HepG2 (cell line): ENCODE results near the gene ZNF490. TPM values are rescaled to one million over a fixed set of nuclear protein-coding genes. Genes with fewer than 3 reads are reported as not detected.

Experiments
- polyA plus RNA-seq, 8 experiments: library from polyadenylated mRNA; depleted of rRNA in 3 of 8; stranded (reverse) in 7 of 8; unstranded in 1 of 8; fragments of >200 nt; fragmentation: Illumina TruSeq in 4 of 8; extraction: Trizol in 4 of 8; gene quantifications; 2 replicates each; pipeline versions ENCODE4 v1.2.1 to v1.2.3, GENCODE V29; 2011 to 2016; ENCODE audit warnings: low read depth in 4 of 8, missing spikeins in 1 of 8, mixed read lengths in 1 of 8; ENCODE audit not compliant: insufficient read depth in 1 of 8
- total RNA-seq, 5 experiments: library from RNA; depleted of rRNA; stranded (reverse); fragments of >200 nt; fragmentation: Illumina TruSeq; extraction: Trizol; gene quantifications; 2 replicates each; pipeline ENCODE4 v1.2.3, GENCODE V29; 2016; ENCODE audit warnings: low read depth in 1 of 5

Gene ZNF490
- total and polyA plus RNA-seq, 2 of the 13 experiments (the other 11 are each of a cell fraction or from before 2014, with no cell fraction given): 1.3 to 2.9 TPM

Other genes with a start within 250 kb of the ZNF490 start
- gene ZNF442, start 245.1 kb downstream of the ZNF490 start, total RNA-seq (2016; rRNA removed; fragmentation: Illumina TruSeq; extraction: Trizol): 6.0 and 8.6 TPM in 2 replicates
- 0.57 and 1.0 TPM in 2 replicates for gene ZNF442, start 245.1 kb downstream of the ZNF490 start, polyA plus RNA-seq (2011; rRNA removed)
- gene ZNF799, start 209.5 kb downstream of the ZNF490 start, total RNA-seq (2016; rRNA removed; fragmentation: Illumina TruSeq; extraction: Trizol): 17.9 and 27.0 TPM in 2 replicates
- 4.7 and 7.7 TPM in 2 replicates for gene ZNF799, start 209.5 kb downstream of the ZNF490 start, polyA plus RNA-seq (2011; rRNA removed)
- gene ZNF443, start 169.8 kb downstream of the ZNF490 start, total RNA-seq (2016; rRNA removed; fragmentation: Illumina TruSeq; extraction: Trizol): 19.0 and 24.2 TPM in 2 replicates
- gene ZNF443, start 169.8 kb downstream of the ZNF490 start, polyA plus RNA-seq (2011; rRNA removed): 3.5 and 3.6 TPM in 2 replicates
- 3.9 and 4.7 TPM in 2 replicates for gene ZNF709, start 126.0 kb downstream of the ZNF490 start, total RNA-seq (2016; rRNA removed; fragmentation: Illumina TruSeq; extraction: Trizol)
- 1.0 and 1.5 TPM in 2 replicates for gene ZNF709, start 126.0 kb downstream of the ZNF490 start, polyA plus RNA-seq (2011; rRNA removed)
- 11.1 and 11.2 TPM in 2 replicates for gene ZNF564, start 59.3 kb downstream of the ZNF490 start, total RNA-seq (2016; rRNA removed; fragmentation: Illumina TruSeq; extraction: Trizol)
- gene ZNF564, start 59.3 kb downstream of the ZNF490 start, polyA plus RNA-seq (2011; rRNA removed): 2.3 and 2.4 TPM in 2 replicates
- 17.4 and 21.3 TPM in 2 replicates for gene ZNF791, start 107 bp upstream of the ZNF490 start, total RNA-seq (2016; rRNA removed; fragmentation: Illumina TruSeq; extraction: Trizol)
- gene ZNF791, start 107 bp upstream of the ZNF490 start, polyA plus RNA-seq (2011; rRNA removed): 10.1 and 12.8 TPM in 2 replicates
- gene MAN2B1, start 55.9 kb upstream of the ZNF490 start, total RNA-seq (2016; rRNA removed; fragmentation: Illumina TruSeq; extraction: Trizol): 10.8 and 23.8 TPM in 2 replicates
- 23.6 and 31.8 TPM in 2 replicates for gene MAN2B1, start 55.9 kb upstream of the ZNF490 start, polyA plus RNA-seq (2011; rRNA removed)
- 9.9 and 10.7 TPM in 2 replicates for gene WDR83, start 56.0 kb upstream of the ZNF490 start, total RNA-seq (2016; rRNA removed; fragmentation: Illumina TruSeq; extraction: Trizol)
- gene WDR83, start 56.0 kb upstream of the ZNF490 start, polyA plus RNA-seq (2011; rRNA removed): 4.5 and 5.4 TPM in 2 replicates
- gene DHPS, start 71.1 kb upstream of the ZNF490 start, total RNA-seq (2016; rRNA removed; fragmentation: Illumina TruSeq; extraction: Trizol): 34.8 and 43.3 TPM in 2 replicates
- 84.3 and 84.6 TPM in 2 replicates for gene DHPS, start 71.1 kb upstream of the ZNF490 start, polyA plus RNA-seq (2011; rRNA removed)
- not detected in 2 replicates for gene GNG14, start 77.2 kb upstream of the ZNF490 start, total RNA-seq (2016; rRNA removed; fragmentation: Illumina TruSeq; extraction: Trizol)
- not detected in 2 replicates for gene GNG14, start 77.2 kb upstream of the ZNF490 start, polyA plus RNA-seq (2011; rRNA removed)
- 4.6 and 6.1 TPM in 2 replicates for gene FBXW9, start 85.8 kb upstream of the ZNF490 start, total RNA-seq (2016; rRNA removed; fragmentation: Illumina TruSeq; extraction: Trizol)
- gene FBXW9, start 85.8 kb upstream of the ZNF490 start, polyA plus RNA-seq (2011; rRNA removed): 5.7 and 7.0 TPM in 2 replicates
- 31.7 and 33.6 TPM in 2 replicates for gene TNPO2, start 113.1 kb upstream of the ZNF490 start, total RNA-seq (2016; rRNA removed; fragmentation: Illumina TruSeq; extraction: Trizol)
- 61.0 and 76.1 TPM in 2 replicates for gene TNPO2, start 113.1 kb upstream of the ZNF490 start, polyA plus RNA-seq (2011; rRNA removed)
- 159 and 179 TPM in 2 replicates for gene TRIR, start 123.9 kb upstream of the ZNF490 start, total RNA-seq (2016; rRNA removed; fragmentation: Illumina TruSeq; extraction: Trizol)
- gene TRIR, start 123.9 kb upstream of the ZNF490 start, polyA plus RNA-seq (2011; rRNA removed): 160 and 166 TPM in 2 replicates
- 51.5 and 57.7 TPM in 2 replicates for gene GET3, start 126.7 kb upstream of the ZNF490 start, total RNA-seq (2016; rRNA removed; fragmentation: Illumina TruSeq; extraction: Trizol)
- gene GET3, start 126.7 kb upstream of the ZNF490 start, polyA plus RNA-seq (2011; rRNA removed): 59.4 and 67.5 TPM in 2 replicates
- not detected in 2 replicates for gene BEST2, start 141.0 kb upstream of the ZNF490 start, total RNA-seq (2016; rRNA removed; fragmentation: Illumina TruSeq; extraction: Trizol)
- not detected in 2 replicates for gene BEST2, start 141.0 kb upstream of the ZNF490 start, polyA plus RNA-seq (2011; rRNA removed)
- gene HOOK2, start 164.7 kb upstream of the ZNF490 start, total RNA-seq (2016; rRNA removed; fragmentation: Illumina TruSeq; extraction: Trizol): 7.3 and 12.9 TPM in 2 replicates
- gene HOOK2, start 164.7 kb upstream of the ZNF490 start, polyA plus RNA-seq (2011; rRNA removed): 9.2 and 11.1 TPM in 2 replicates
- 4.9 and 7.7 TPM in 2 replicates for gene JUNB, start 180.7 kb upstream of the ZNF490 start, total RNA-seq (2016; rRNA removed; fragmentation: Illumina TruSeq; extraction: Trizol)
- gene JUNB, start 180.7 kb upstream of the ZNF490 start, polyA plus RNA-seq (2011; rRNA removed): 8.2 and 15.9 TPM in 2 replicates
- gene PRDX2, start 191.0 kb upstream of the ZNF490 start, total RNA-seq (2016; rRNA removed; fragmentation: Illumina TruSeq; extraction: Trizol): 381 and 425 TPM in 2 replicates
- 218 and 238 TPM in 2 replicates for gene PRDX2, start 191.0 kb upstream of the ZNF490 start, polyA plus RNA-seq (2011; rRNA removed)
- 14.9 and 23.5 TPM in 2 replicates for gene THSD8, start 191.3 kb upstream of the ZNF490 start, total RNA-seq (2016; rRNA removed; fragmentation: Illumina TruSeq; extraction: Trizol)
- gene THSD8, start 191.3 kb upstream of the ZNF490 start, polyA plus RNA-seq (2011; rRNA removed): 4.8 and 5.2 TPM in 2 replicates
- gene RNASEH2A, start 195.8 kb upstream of the ZNF490 start, total RNA-seq (2016; rRNA removed; fragmentation: Illumina TruSeq; extraction: Trizol): 35.8 and 44.0 TPM in 2 replicates
- gene RNASEH2A, start 195.8 kb upstream of the ZNF490 start, polyA plus RNA-seq (2011; rRNA removed): 18.4 and 25.1 TPM in 2 replicates
- 0.27 TPM in 1 of 2 replicates, not detected in the other for gene RTBDN, start 223.8 kb upstream of the ZNF490 start, total RNA-seq (2016; rRNA removed; fragmentation: Illumina TruSeq; extraction: Trizol)
- gene RTBDN, start 223.8 kb upstream of the ZNF490 start, polyA plus RNA-seq (2011; rRNA removed): 0.35 and 0.48 TPM in 2 replicates
- 0.27 and 0.73 TPM in 2 replicates for gene MAST1, start 227.7 kb upstream of the ZNF490 start, total RNA-seq (2016; rRNA removed; fragmentation: Illumina TruSeq; extraction: Trizol)
- gene MAST1, start 227.7 kb upstream of the ZNF490 start, polyA plus RNA-seq (2011; rRNA removed): 4.7 and 5.6 TPM in 2 replicates